Ascending aorta (tissue), 2 donors: ENCODE measurements around the gene PIAS4. TPM values are rescaled to one million over a fixed set of nuclear protein-coding genes. Genes with fewer than 3 reads are reported as not detected.
A peak's percentile ranks its signal among the peaks of the same experiment; 100 is the strongest.

Source experiments
- DNase-seq, 2 donors: peaks; one replicate each; pipeline ENCODE4 v3.0.0-alpha.2; 2019; ENCODE audit warnings: low spot score in 2 of 2
- H3K27ac ChIP-seq, 2 donors: fragments of 200-600 bp; sonication (generic); one replicate each; pipeline ENCODE4 v1.5.1; 2016 to 2017; ENCODE audit warnings: mild to moderate bottlenecking in 1 of 2
- H3K27me3 ChIP-seq: fragments of 200-600 bp; sonication (generic); one replicate; pipeline ENCODE4 v1.5.1; 2017
- H3K36me3 ChIP-seq, 2 donors: fragments of 200-600 bp; sonication (generic); one replicate each; pipeline ENCODE4 v1.5.1; 2016
- H3K4me1 ChIP-seq, 2 donors: fragments of 200-600 bp; sonication (generic); one replicate each; pipeline ENCODE4 v1.5.1; 2016 to 2017; ENCODE audit warnings: mild to moderate bottlenecking in 1 of 2
- H3K4me3 ChIP-seq, 2 donors: fragments of 200-600 bp; sonication (generic); one replicate each; pipeline ENCODE4 v1.5.1; 2016 to 2017; ENCODE audit warnings: mild to moderate bottlenecking in 1 of 2
- H3K9me3 ChIP-seq, 2 donors: fragments of 200-600 bp; sonication (generic); one replicate each; pipeline ENCODE4 v1.5.1; 2016
- intact Hi-C: fragments of 100-400 bp; cut with DNase I; formaldehyde crosslinking; loops from one replicate; pipeline ENCODE4 v1.15.1; 2023
- total RNA-seq: library from RNA; depleted of rRNA; stranded (reverse); fragments of >200 nt; gene quantifications from one replicate; pipeline ENCODE4 v1.1.0, GENCODE V29; 2016
- TF ChIP-seq, protein P1 (sequence below), 3 experiments: fragments of 200-600 bp in 2 of 3; fragments of 450-650 bp in 1 of 3; sonication (generic) in 2 of 3; IDR thresholded peaks; one replicate each; pipeline ENCODE4 v1.5.1; 2016 to 2019; ENCODE audit warnings: antibody characterized with exemption in 3 of 3, mild to moderate bottlenecking in 1 of 3, moderate library complexity in 1 of 3

PIAS4 gene
- total RNA-seq, 1 donor from 2014 or later, result 30.8 TPM

- H3K27me3 ChIP-seq, result no peaks in the 10 kb centered on the region
- TF ChIP-seq, protein P1, sequence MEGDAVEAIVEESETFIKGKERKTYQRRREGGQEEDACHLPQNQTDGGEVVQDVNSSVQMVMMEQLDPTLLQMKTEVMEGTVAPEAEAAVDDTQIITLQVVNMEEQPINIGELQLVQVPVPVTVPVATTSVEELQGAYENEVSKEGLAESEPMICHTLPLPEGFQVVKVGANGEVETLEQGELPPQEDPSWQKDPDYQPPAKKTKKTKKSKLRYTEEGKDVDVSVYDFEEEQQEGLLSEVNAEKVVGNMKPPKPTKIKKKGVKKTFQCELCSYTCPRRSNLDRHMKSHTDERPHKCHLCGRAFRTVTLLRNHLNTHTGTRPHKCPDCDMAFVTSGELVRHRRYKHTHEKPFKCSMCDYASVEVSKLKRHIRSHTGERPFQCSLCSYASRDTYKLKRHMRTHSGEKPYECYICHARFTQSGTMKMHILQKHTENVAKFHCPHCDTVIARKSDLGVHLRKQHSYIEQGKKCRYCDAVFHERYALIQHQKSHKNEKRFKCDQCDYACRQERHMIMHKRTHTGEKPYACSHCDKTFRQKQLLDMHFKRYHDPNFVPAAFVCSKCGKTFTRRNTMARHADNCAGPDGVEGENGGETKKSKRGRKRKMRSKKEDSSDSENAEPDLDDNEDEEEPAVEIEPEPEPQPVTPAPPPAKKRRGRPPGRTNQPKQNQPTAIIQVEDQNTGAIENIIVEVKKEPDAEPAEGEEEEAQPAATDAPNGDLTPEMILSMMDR (IDR thresholded peaks at IDR 0.05), result no peak
- DNase-seq, result no peak
- no peak overlapping the region for H3K27ac ChIP-seq
- no peaks in the 10 kb centered on the region for H3K9me3 ChIP-seq
- H3K4me3 ChIP-seq, result no peak overlapping the region
- H3K36me3 ChIP-seq, result peaks cover 40 to 64% of the 10 kb centered on the region in 2 donors
- no peaks in the 10 kb centered on the region for H3K4me1 ChIP-seq
- intact Hi-C loops, result no loop called here
Observed at GRCh38 chr19:4038661-4039423, 31.3 kb downstream of the PIAS4 start.

DNA sequence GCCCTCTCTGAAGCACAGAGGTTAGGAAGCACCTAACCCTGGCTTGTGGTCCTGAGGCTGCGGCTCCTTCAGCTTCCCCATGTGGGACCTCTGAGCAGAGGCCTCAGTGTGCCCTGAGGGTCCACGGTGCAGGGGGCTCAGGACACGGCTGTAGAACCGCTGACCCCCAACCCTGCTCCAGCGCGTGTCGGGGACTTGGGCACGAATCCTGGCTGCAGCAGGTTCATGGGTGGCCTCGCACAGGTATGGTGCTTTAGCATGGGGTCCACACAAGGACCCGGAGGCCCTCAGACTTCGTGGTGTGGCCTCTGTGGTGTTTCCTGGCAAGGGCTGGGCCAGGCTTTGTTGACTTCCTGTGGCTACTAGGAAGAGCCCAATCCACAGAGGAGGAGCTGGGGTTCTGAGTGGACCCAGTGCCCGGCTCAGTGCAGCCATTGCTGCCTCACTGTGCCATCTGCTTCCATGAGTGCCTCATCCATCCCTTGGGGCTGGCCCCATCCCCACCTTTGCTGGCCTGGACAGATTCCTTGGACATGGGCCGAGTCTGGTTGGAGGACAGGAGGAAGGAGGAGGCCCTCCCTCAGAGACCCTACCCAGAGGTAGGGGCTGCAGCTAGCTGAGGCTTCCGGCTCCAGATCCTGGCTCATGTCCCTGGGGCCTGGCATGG is 34.7 kb downstream of the PIAS4 start:
- Histone ChIP-seq H3K36me3 (peaks cover 36 to 59% of the 10 kb centered on the region in 2 donors), H3K27ac (no peak overlapping the region), H3K4me3 (no peak overlapping the region), H3K9me3 (no peaks in the 10 kb centered on the region), H3K27me3 (no peaks in the 10 kb centered on the region), H3K4me1 (no peaks in the 10 kb centered on the region)
- TF ChIP-seq, protein P1 (IDR thresholded peaks at IDR 0.05), result no peak
- no peak for DNase-seq
- intact Hi-C loops, result no loop called here

GRCh38 chr19:4042731-4043082 is 35.2 kb downstream of the PIAS4 start:
- Histone ChIP-seq H3K27ac (no peak overlapping the region), H3K9me3 (no peaks in the 10 kb centered on the region), H3K4me3 (no peak overlapping the region), H3K4me1 (no peaks in the 10 kb centered on the region), H3K36me3 (peaks cover 35 to 59% of the 10 kb centered on the region in 2 donors), H3K27me3 (no peaks in the 10 kb centered on the region)
- TF ChIP-seq, protein P1 (IDR thresholded peaks at IDR 0.05), result no peak
- intact Hi-C loops, result no loop called here
- DNase-seq, result no peak

DNA sequence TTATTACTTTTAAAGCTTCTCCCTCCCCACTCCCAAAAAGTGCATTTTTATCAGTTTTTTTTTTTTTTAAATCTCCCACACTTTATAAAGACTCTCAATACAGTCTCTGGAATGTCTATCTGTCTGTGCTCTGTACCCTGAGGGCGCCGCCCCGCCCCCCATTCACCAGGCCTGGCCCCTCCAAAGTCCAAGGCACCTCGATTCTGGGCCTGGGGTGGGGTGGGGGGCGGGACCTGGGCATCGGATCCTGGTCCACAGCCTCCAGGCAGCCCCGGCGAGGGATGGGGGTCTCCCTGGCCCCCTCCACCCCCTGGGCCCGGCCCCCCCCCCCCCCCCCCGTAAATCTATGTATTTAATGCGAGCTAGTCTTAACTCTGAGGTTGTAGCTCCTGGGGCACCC is 35.9 kb downstream of the PIAS4 start:
- DNase-seq, result no peak
- intact Hi-C loops, result no loop called here
- TF ChIP-seq, protein P1 (IDR thresholded peaks at IDR 0.05), result no peak
- Histone ChIP-seq H3K9me3 (no peaks in the 10 kb centered on the region), H3K27ac (peak overlapping the region in 1 of 2 donors; percentile 18), H3K36me3 (peaks cover 35 to 58% of the 10 kb centered on the region in 2 donors), H3K4me1 (no peaks in the 10 kb centered on the region), H3K4me3 (no peak overlapping the region), H3K27me3 (no peaks in the 10 kb centered on the region)

- Histone ChIP-seq H3K4me1 (no peaks in the 10 kb centered on the region), H3K9me3 (no peaks in the 10 kb centered on the region), H3K4me3 (no peak overlapping the region), H3K27me3 (no peaks in the 10 kb centered on the region), H3K36me3 (peaks cover 35 to 57% of the 10 kb centered on the region in 2 donors), H3K27ac (no peak overlapping the region)
- no peak for DNase-seq
- TF ChIP-seq, protein P1 (IDR thresholded peaks at IDR 0.05), result no peak
- intact Hi-C loops, result no loop called here
Observed at GRCh38 chr19:4043966-4044715, 36.6 kb downstream of the PIAS4 start.
